GM20431 (cell line): ENCODE results near the gene ZNF778.
"Not testable (repeated sequence)": the region's sequence is repeated elsewhere in the genome, so short reads cannot be mapped to it uniquely, and the experiment has no call there.

Experiments used
- in situ Hi-C: fragments of 300-500 bp; cut with MseI, MboI; formaldehyde crosslinking; loops from one replicate; pipeline ENCODE4 v1.15.0; 2020; ENCODE audit warnings: low sequenced_read_pairs; ENCODE audit not compliant: unreplicated experiment

ZNF778 gene

DNA sequence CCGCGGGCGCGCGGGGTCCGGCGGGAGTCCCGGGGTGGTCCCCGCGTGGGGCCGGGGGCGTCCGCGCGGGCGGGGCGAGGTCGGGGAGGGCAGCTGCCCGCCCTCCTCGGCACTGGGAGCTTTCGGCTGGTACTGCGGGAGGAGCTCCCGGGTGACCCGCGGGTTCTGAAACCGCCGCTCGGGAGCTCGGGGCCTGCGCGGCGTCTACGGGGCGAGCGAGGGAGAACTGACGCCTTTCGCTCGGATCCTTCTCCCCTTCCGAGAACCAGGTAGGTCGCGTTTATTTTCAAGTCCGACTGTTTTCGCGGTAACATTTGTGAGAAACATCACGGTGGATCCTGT lies 30.2 kb downstream of the ZNF778 start:
- in situ Hi-C loops, result not testable (repeated sequence)

DNA sequence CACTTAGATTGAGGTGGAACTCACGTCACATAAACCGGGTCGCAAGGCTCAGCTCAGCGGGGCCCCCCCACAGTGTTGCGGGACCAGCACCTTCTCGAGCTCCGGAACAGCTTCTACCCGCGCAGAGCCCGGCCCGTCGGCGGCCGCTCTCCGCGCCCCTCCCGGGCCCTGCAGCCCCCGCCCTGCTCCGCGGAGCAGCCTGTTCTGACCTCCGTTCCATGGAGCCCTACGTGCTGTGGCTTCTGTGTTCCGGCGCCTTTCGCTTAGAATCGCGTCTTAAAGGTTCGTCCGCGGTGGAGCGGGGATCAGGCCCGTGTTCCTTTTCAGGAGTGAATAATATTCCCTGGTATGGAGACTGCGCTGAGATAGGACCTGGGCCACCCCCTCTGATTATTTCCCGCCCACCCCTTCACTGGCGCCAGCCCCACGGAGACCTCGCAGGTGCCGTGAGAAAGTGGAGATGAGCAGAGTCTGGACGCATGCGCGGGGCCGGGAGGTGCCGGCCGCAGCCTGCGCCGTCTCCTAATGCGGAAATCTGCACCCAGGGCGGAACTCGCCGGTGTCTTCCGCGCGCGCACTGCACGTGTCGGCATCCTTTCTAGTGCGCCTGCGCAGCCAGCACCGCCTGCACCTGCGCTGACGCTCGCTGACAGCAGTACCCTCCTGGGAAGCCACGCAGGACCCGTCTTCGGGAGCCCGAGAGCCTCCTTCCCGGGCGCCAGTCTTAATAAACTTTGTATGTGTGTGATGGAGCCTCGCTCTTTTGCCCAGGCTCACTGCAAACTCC lies 30.9 kb downstream of the ZNF778 start:
- in situ Hi-C loops, result no loop called here

DNA sequence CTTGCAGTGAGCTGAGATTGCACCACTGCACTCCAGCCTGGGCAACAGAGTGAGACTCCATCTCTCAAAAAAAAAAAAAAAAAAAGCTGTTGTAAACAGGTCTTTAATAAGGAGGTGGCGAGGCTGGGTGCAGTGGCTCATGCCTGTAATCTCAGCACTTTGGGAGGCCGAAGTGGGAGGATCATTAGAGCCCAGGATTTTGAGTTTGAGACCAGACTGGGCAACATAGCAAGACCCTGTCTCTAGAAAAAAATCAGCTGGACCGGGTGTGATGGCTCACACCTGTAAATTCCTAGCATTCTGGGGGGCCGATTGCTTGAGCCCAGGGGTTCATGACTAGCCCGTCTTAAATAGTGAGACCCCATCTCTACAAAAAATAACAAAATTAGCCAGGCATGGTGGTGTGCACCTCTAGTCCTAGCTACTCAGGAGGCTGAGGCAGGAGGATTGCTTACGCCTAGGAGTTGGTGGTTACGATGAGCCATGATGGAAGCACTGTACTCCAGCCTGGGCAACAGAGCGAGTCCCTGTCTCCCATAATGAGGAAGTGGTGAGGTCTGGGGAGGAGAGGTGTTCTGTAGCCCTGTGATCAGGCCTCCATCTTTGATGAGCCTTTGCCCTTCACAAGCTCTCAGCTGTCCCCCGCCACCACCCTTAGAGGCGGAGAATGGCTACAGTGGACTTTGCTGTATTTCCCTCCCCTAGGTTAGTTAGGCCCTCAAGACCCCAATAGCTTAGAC lies 36.2 kb downstream of the ZNF778 start:
- in situ Hi-C loops, result no loop called here

DNA sequence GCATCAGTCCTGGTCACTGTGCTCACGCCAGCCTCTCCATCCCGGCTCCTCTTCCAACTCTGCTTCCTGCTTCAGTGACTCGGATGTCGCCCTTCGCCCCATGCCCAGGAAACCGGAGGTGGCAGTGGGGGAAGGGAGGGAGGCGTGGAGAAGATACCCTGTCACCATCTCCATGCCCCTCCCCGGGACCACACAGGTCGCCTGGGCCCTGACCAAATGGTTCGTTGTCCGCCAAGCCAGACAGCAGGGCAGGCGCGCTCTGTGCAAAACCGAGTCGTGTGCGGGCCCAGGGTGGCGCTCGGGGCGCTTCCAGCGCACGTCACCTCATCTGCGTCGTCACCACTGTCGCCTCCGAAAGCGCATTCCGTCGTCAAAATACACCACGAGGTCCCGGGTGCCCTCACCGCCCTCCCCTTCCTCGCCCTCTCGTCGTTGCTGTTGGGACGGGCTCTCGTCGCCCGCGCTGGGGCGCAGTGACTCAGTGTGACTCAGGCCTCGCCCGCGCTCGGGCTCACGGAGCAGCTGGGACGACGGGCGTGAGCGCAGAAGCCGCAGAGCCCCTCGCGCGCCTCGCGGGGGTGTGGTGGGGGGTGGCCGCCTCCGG lies 39.2 kb downstream of the ZNF778 start:
- in situ Hi-C loops, result no loop called here

DNA sequence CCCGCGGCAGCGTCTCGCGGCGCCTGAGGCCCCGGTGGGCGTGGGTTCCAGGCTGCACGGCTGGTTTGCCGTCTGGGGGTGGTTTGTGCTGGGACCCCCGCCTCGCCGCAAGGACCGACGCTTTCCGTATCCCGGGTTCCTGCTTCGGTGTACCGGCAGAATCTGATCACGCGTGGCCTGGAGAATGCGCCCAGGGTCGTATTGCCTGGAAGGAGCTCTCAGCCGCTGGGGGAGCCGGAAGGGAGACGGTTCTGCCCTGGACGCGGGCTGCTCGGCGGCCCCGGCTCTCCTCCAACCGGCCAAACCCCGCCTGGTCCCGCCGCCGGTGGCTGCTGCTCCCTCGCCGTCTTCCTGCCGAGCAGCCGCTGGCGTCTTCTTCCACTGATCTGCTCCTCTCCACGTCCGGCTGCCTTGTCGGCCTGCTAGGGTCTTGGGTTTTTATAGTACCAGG lies 39.8 kb downstream of the ZNF778 start:
- in situ Hi-C loops, result no loop called here

DNA sequence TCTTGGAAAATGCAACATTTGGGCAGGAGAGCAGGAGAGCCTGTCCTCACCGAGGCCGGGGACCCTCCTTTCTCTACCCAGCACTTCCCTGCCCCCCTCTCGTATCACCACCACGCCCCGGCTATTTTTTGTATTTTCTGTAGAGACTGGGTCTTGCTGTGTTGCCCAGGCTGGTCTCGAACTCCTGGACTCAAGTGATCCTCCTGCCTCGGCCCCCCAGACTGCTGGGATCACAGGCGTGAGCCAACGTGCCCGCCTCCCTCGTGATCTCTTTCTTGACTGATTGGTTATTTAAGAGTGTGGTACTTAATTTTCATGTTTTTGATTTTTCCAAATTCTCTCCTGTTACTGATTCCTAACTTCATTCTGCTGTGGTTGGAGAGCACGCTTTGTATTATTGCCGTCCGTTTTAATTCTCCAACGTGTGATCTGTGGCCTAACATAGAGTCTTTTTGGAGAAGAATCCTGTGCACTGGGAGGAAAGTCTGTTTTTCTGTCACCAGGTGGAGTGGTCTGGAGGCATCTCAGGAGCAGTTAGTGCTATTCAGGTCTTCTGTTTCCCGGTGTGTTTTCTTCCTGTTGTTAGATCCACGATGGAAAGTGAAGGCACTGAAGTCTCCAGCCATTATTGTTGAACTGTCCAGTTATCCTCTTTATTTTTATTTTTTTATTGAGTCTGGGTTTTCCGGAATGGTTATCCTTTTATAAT lies 40.4 kb downstream of the ZNF778 start:
- in situ Hi-C loops, result no loop called here

DNA sequence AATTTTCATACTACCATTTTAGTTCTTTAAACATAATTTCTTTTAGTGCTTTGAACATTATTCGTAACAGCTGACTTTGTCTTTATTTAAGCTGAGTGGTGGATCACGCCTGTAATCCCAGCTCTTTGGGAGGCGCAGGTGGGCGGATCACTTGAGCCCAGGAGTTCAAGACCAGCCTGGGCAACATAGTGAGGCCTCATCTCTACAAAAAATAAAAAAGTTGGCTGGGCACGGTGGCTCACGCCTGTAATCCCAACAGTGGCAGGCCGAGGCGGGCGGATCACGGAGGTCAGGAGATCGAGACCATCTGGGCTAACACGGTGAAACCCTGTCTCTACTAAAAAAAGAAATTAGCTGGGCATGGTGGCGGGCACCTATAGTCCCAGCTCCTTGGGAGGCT lies 42.4 kb downstream of the ZNF778 start:
- in situ Hi-C loops, result not testable (repeated sequence)

DNA sequence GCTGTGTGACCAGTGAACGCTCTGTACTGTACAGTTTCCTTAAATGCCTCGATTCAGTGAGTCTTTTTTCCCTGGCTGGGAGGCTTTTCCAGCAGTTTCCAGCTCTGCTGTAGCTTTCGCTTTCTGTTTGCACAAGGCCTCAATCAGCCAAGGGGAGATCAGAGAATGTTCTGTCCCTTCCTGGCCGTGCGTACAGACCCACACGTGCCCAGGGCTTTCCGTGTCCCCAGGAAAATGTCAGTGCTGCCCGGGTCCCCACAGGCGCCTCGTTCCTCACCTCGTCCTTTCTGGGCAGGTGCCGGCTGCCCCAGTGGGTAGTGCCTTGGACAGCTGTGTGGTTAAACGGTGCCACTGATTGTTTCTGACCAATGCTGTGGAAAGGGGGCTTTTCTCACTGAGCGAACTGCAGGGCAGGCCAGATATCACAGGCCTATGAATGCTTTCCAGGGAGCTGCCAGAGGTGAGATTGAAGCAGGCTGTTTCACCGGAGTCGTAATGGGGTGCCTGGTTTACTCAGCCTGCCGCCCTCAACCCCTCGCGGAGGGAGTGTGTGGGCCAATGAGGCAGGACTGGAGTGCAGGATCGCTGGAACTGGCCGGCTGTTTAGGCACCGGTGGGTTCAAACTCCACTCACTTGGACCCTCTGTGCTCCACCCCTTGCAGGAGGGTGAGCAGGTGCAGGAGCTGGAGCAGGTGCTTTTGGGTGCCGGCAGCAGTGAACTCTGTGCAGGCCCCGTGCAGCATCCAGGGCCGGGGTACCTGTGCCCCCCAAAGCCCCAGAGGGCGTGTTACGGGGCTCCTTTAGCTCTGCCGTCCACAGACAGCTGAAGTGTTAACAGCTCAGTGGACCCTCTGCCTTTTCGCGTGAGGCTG lies 44.4 kb downstream of the ZNF778 start:
- in situ Hi-C loops, result no loop called here

DNA sequence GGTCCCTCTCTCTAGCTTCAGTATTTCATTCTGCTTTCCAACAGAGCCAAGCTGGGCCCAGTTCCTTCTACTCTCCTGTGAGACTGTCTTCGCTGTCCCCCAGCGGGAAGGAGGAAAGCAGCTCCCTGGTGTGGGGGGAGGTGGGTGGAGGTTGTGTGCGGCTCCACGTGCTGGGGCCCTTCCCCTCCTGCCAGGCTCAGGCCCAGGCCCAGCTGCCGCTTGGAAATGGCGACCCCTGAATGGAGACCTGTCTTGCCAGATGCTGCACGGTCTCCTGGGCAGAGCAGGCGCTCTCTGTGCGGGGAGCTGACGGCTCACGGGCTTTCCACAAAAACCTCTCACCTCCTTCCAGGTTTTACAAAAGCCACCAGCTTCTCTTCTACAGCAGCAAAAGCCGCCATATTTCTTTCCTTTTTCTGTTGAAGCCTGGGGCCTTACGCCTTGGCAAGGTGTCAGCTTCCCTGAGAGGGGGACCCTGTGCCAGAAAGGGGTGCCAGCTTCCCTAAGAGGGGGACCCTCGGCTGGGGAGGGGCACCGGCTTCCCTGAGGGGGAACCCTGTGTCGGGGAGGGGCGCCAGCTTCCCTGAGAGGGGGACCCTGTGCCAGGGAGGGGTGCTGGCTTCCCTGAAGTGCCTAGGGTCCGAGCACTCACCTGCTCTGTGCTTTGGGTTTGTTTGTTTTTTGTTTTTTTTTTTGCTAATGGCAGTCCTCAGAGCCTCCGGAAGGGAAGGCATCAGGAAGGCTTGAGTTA lies 47.5 kb downstream of the ZNF778 start:
- in situ Hi-C loops, result no loop called here

DNA sequence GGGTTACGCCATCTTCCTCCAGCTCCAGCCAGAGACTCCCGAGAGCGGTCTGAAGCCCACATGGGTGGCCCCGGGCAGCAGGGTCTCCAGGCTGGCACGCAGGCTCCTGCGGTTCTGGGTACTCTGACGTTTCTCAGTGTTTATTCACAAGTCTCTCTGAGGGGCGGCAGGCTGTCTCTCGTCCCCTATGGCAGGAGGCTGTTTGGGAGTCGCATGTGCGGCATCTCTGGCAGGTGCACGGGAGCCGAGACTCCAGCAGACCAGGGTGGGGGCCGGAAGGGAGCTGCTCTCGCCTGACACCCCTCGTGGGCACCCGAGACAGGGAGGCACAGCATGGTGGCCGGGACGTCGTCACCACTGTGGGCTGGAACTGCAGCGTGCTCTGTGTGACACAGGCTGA lies 48.1 kb downstream of the ZNF778 start:
- in situ Hi-C loops, result no loop called here

DNA sequence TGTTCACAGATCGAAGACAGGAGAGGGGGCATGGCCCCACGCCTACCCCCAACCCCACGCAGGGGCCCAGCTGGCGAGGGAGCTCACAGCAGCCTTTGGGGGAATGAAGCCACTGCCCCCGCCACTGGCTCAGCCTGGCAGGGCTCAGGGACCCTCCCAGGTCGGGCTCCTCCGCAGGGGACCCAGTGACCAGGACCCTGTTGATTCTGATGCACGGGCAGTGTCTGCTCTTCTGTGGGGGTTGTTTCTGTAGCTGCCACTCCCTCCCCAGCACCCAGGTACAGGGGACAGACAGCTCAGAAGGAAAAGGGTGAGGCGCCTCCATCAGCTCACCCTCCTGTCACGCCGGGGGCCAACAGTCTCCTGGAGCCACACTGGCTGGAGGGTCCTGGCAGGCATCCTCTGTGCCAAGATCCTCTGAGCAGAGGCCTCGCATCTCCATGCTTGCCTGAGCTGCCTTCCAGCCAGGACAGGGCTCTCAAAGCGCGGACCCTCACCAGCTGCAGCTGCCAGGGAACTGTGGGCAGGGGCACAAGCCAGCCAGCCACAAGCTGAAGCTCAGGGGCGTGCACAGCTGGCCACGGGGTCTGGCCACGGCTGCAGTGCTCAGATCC lies 49.1 kb downstream of the ZNF778 start:
- in situ Hi-C loops, result no loop called here

DNA sequence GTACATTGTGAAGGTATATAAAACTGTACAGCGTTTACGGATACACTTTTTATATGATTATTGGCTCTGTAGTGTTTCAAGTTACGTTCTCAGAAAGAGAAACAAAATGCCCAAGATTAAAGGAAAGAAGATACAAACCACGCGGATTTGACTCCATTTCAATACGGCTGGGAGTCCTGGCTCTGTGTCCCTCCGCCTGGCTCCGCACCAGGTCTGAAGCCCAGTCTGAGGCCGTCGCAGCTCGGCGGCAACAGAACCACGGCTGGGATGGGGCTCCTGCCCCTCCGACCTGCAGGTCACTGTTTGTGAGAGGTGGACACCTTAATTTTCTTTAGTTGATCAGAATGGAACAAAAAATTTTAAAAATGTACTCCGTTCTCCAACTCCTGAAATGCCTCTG lies 50.2 kb downstream of the ZNF778 start:
- in situ Hi-C loops, result not testable (repeated sequence)

DNA sequence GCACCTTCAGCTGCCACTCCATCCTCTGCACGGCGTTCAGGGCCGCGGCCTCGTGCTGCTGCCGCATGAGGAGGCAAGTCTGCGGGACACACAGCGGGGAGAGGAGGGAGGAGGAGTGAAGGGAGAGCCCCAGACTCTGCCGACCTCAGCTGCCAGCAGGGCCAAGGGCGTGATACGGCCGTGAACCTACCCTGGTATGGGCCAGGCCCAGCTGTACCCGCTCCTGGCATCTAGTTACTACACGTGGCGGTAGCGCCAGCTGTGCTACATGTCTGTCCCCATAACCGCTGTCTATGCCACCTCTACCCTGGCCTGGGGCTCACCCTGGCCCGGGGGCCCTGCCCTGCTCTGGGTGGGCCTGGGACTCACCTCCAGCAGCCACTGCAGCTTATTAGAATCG lies 51.1 kb downstream of the ZNF778 start:
- in situ Hi-C loops, result no loop called here

DNA sequence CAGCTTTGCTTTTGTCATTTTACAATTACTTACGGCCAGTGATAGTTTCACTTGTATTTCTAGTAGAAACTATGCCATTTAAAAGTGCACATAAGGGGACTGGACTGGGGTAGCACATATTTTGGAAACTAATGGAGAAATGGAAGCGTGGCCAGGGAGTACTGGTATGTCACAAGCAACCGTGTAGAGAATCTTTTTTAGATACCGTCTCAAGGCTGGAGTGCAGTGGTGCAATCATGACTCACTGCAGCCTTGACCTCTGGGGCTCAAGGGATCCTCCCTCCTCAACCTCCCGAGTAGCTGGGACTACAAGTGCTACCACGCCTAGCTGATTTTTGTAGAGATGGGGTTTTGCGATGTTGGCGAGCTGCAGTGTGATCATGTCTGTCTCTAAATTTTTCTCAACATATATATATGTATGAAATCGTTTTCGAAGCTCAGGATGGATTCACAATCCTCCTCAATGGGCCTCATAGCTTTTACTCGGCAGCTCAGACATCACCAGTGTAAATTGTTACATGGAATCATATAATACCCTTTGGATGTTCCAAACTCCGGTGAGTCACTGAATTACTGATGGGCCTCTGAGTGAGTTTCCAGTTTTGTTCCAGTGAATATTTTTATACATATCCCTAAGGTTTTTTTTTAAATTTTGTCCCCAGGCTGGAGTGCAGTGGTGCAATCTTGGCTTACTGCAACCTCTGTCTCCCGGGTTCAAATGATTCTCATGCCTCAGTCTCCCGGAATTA lies 51.7 kb downstream of the ZNF778 start:
- in situ Hi-C loops, result no loop called here

DNA sequence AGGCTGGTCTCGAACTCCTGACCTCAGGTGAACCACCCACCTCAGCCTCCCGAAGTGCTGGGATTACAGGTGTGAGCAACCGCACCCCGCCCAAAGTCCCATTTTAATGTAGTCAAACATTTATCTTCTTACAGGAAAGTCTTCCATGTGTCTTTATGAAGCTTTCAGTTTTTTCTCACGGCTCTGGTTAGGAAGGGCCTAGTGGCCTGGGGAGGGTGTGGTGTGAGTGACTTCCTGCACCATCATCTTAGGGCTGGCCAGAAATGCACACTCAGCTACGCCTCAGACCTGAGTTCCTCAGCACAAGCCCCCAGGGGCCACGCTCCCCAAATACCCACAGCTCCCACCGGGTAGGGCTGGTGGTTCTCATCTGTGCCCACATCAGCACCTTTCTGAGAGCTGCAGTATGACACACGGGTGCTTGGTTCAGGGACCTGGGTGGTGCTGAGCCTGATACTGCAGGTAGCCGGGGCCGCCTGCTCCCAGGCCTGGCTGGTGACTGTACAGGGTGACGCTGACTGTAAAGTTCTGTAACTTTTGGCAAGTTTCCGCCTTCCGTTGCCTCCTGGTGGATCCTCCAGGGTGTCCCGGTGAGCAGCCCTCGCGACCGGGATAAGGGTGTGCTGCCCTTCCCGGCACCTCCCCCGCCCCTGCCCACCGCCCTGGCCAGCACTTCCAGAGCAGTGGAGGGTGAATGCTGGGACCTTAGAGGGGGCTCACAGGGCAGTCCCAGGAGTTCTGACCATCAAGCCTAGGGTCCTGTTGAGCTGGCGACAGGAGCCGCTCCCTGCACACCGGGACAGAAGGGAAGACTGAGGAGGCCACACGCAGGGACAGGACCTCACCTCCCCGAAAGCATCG lies 52.5 kb downstream of the ZNF778 start:
- in situ Hi-C loops, result no loop called here

DNA sequence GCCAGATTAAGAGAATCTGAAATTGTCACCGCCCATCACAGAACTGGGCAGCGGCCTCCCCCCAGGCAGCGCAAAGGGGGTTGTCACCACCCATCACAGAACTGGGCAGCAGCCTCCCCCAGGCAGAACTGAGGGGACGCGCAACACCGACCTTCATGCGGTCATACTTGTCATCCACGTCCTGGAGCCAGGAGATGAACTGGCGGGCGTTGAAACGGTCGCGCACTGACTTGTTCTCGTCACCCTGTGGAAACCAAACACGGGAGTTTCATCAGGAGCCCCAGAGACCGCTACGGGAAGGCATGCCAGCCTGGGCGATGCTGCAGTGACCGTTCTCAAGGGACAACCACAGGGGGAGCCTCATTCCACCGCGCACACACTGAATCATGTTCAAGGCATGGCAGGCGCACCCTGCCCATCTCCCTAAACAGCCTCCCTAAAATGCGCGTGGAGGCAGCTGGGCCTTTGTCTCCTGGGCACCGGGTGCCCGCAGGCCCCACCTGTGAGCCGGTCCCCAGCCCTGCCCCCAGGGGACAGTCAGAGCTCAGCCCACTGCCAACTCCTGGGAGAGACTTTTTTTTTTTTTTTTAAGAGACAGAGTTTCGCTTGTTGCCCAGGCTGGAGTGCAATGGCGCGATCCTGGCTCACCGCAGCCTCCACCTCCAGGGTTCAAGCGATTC lies 53.3 kb downstream of the ZNF778 start:
- in situ Hi-C loops, result no loop called here

DNA sequence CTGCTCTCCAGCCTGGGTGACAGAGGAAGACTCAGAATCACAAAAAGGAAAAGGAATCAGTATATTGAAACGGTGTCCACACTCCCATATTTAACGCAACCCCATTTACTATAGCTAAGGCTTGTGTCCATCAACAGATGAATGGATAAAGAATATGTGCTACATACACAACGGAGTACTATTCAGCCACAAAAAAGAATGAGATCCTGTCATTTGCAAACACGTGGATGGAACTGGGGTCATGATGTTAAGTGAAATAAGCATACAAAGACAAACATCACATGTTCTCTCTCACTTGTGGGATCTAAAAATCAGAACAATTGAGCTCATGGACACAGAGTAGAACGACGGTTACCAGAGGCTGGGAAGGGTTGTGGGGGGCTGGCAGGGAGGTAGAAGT lies 55.1 kb downstream of the ZNF778 start:
- in situ Hi-C loops, result no loop called here
